CD4-positive, alpha-beta T cell treated with Interleukin-1 beta for 1 hour (primary cell): ENCODE data around the gene ANXA2.

Source experiments
- DNase-seq, 2 donors: peaks; one replicate each; pipeline ENCODE4 v3.0.0-alpha.2; 2020 to 2022

Gene ANXA2

DNA sequence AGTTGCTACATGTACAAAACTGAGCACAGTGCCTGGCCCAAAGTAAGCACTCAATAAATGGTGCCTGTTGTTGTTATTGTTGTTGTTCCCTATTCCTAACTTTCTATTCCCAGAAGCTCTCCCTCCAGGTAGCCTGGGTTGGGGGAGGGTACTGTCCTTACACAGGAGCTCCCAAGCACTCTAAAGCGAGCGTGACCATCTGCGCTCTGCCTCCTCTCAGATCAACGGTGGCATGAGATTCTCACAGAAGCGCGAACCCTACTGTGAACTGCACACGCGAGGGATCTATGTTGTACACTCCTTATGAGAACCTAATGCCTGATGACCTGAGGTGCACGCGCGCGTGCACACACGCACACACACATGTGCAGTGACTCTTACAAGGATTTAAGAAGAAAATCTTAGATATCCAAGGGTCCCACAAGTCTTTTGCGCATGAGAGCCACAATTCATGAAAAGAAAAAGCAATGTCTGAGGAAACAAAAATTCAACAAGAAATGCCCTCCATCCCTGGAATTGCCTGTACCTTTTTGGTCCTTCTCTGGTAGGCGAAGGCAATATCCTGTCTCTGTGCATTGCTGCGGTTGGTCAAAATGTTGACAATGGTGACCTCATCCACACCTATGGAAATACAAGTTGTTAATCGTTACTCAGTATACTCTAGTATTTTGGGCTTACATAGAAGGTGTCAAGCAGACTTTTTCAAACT lies 33.7 kb downstream of the ANXA2 start:
- no peak for DNase-seq

DNA sequence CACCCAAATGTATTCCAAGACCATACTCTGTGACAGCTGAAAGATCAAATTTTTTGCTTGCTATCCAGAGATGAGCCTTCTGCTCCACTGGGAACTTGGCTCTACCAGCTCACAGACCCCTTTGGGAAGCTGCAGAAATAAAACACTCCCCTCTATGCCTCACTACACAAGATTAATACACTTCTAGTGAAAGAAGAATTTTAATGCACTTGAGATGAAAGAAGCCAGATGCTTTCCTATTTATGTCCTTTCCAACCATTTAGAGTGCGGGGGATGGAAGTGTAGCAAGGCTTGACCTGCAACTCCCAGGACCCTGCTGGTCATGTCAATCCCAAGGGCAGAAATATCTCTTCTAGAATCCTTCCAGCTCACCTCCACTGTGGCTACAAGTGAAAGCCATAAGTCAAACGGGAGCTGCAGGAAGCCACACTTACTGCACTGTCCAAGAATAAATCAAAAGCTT lies 34.7 kb downstream of the ANXA2 start:
- no peak for DNase-seq

- peak in 1 of 2 donors; percentile 10 for DNase-seq
Observed at GRCh38 chr15:60362321-60363086, 35.3 kb downstream of the ANXA2 start.

DNA sequence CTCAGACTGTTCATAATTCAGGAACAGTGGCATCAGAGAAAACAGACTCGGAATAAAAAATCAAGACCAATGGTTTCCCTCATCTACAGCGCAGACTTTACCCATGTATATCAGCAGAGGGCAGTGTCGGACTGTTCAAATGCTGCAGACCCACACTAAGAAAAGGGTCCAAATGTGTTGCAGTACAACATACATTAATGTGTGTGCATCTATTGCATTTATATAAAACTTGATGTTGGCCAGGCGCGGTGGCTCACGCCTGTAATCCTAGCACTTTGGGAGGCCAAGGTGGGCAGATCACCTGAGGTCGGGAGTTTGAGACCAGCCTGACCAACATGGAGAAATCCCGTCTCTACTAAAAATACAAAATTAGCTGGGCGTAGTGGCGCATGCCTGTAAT lies 38.0 kb downstream of the ANXA2 start:
- peak; percentile 41 to 66 for DNase-seq

GRCh38 chr15:60358935-60359682 lies 38.7 kb downstream of the ANXA2 start:
- DNase-seq = no peak

- no peak for DNase-seq
Observed at GRCh38 chr15:60356832-60357231, 41.0 kb downstream of the ANXA2 start.

- no peak for DNase-seq
Observed at GRCh38 chr15:60355148-60355857, 42.5 kb downstream of the ANXA2 start.

DNA sequence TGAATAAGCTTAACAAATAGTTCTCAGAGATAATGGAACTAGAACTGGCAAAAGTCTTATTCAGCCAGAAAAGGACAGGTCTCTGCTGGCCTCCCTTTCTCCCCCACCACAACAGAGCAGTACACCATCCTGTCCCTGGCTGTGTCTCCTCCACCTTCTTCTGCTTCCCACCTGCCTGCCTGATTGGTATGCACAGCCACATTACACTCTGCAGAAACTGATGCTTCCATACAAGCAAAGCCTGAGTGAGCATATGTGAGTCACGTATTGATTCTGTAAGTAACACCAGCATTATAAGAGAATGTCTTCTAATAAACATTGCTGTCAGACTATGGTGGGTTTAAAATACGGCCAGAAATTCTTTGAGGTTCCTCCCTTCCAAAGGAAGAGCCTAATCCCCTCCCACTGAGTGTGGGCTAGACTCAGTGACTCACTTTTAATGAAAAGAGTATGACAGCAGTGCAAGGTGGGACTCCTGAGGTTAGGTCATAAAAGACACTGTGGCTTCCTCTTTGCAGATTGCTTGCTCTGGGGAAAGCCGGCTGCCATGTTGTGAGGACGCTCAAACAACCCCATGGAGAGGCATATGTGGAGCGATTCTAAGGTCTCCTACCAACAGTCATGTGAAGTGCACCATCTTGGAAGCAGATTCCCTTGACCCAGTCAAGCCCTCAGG lies 44.4 kb downstream of the ANXA2 start:
- DNase-seq = no peak

- no peak for DNase-seq
Observed at GRCh38 chr15:60352525-60352924, 45.3 kb downstream of the ANXA2 start.

DNA sequence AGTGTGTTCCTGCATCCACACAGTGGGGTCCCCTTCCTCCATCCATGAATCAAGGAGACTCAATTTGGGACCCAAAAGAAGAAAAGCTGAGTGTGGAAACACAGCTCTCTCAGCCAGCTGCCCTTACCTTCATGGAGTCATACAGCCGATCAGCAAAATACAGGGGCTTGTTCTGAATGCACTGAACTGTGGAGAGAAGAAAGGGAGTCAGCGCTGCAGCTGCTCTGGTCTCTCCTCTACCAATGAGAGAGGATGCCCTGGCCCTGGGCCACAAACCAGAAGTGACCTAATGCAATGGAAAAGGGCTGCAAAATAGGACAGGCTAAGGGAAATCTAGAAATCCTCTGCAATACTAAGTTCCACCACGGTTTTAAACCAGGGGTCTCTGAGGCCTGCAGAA lies 46.7 kb downstream of the ANXA2 start:
- no peak for DNase-seq

DNA sequence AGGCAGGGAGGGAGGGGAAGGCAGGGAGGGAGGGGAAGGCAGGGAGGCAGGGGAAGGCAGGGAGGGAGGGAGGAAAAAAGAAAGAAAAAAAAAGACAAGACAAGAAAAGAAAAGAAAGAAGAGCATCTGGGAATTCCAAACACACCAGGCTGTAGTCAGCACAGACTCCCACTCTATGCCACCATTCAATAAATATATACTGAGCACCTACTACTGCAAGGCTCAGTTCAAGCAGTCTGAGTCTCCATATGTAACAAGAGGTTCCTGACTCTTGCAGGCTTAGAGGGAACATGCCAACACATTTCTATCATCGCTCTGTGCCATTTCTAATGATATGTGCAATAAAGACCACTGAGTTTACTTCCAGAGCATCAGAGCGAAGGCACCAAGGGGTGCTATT lies 47.7 kb downstream of the ANXA2 start:
- DNase-seq = no peak

- no peak for DNase-seq
Observed at GRCh38 chr15:60349589-60349988, 48.2 kb downstream of the ANXA2 start.

GRCh38 chr15:60347480-60348049 lies 50.2 kb downstream of the ANXA2 start:
- no peak for DNase-seq

- no peak for DNase-seq
Observed at GRCh38 chr15:60346653-60347052, 51.1 kb downstream of the ANXA2 start.

DNA sequence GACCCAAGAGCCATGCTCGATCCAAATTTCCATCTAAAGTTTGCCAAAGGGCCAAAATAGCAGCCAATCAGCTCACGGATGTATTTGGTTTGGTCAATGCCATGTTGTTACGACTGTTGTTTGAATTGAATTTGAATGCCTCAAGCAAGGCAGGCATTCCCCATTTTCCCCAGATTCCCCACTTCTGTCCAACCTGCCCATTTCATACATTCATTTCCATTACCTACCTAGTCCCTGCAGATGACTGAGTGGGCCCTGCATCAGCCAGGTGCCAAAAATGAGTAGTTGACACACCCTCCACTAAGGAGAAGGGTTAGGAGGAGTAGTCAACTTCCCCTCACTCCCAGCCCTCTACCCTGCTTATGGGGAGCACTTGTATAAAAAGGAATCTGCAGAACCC lies 51.7 kb downstream of the ANXA2 start:
- no peak for DNase-seq

DNA sequence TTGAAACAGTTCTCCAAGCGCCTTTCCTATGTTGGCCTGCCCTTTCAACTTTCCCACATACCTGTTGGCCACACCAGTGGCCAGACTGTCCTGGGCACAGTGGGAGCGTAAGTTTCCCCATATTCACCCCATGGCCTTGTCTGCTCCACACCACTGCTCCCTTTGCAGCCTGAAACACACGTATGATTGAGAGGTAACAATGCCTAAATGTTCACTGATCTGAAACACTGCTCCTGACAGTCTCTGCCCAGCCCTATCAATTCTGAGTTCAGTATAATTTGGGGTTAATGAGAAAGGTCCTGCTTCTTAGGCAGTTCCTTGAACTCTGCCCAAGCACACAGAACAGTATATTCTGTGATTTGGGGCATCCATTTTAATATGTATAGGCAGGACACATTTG lies 52.2 kb downstream of the ANXA2 start:
- DNase-seq = no peak

GRCh38 chr15:60344987-60345386 lies 52.8 kb downstream of the ANXA2 start:
- DNase-seq = no peak

GRCh38 chr15:60344461-60344860 lies 53.3 kb downstream of the ANXA2 start:
- no peak for DNase-seq

GRCh38 chr15:60343221-60343970 lies 54.4 kb downstream of the ANXA2 start:
- no peak for DNase-seq

DNA sequence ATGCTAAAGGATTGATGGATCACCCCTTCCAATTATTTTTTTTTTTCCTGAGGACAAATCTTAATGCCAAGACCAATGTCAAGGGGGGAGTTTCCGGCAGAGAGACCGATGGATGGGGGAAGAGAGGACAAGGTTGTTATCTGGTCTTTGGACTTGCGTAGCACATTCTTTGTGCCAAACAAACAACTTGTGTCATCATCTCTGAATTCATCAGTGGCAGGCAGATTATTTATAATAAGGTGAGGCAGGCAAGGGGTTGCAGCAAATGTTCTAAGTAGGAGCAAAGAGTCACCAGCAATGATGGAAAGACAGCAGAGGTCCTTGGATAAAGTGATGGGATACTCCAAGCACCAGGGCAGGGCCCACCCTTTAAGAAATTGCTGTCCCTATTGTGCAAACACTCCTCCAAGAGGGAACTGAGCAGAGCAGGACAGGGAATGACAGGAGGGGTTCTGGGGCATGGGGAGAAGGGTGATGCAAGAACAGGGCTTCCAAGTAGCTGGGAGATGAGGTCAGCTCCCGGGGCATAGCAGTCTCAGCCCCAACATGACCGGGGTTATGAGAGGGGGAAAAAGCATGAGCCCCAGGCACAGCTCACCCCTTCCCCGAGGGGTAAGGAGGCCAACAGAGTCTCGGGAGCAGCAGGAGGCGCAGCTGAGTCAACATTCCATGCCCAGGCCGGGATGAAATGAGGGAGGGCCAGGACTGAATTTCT lies 57.4 kb downstream of the ANXA2 start:
- no peak for DNase-seq

GRCh38 chr15:60339236-60339635 lies 58.5 kb downstream of the ANXA2 start:
- DNase-seq = no peak
